ENCODE measurements around the gene KCNH1.

KCNH1 gene

GRCh38 chr1:210748796-210749195 lies 385.2 kb downstream of the KCNH1 start:
- DNase-seq, result peak in 1 of 14 donors; percentile 80

GRCh38 chr1:210747890-210748289 lies 386.1 kb downstream of the KCNH1 start:
- peak in 1 of 14 donors; percentile 10 for DNase-seq

GRCh38 chr1:210747112-210747511 lies 386.8 kb downstream of the KCNH1 start:
- peak in 1 of 14 donors; percentile 42 for DNase-seq

DNA sequence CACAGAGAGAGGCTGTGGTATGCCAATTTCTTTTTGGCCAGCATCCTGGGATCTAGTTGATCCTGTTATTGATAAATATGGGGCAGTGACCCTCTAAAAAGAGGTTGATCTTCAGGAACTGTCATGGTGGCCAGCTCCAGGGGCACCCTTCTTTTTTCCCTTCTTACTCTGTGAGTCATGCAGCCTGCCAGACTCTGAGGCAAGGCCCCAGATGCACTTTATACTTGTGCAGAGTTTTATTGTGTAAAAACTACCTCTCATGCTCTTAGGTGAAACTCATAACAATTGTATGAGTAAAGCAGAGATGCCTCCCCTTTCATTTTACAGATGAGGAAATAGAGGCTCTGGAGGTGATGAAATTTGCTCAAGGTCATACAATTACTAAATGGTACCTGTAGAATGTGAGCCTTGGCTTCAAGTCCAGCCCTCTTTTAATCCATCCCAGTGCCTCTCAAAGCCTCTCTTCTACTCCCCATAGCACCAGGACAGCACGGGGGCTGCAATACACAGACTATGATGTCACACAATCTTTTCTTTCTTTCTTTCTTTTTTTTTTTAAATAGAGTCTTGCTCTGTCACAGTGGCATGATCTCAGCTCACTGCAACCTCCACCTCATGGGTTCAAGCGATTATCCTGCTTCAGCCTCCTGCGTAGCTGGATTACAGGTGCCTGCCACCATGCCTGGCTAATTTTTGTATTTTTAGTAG lies 387.8 kb downstream of the KCNH1 start:
- no peak for DNase-seq

DNA sequence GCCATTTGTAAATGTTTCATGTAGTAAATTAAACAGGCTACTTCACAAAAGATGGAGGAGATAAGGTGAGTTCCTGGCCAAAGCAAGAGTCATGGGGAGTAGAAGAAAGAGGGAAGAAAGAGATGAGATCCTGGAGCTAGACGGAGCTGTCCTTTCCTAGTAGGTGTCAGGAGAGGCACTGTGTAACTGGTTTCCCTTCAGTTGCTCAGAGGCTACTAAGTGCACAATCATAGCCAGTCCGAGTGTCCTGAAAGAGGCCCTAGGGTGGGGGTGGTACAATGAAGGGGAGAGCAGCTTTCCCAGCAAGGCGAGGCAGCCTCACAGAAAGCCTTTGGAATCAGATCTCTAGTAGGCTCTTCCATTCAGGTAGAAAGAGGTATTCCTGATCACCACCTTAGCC lies 390.9 kb downstream of the KCNH1 start:
- DNase-seq, result no peak

DNA sequence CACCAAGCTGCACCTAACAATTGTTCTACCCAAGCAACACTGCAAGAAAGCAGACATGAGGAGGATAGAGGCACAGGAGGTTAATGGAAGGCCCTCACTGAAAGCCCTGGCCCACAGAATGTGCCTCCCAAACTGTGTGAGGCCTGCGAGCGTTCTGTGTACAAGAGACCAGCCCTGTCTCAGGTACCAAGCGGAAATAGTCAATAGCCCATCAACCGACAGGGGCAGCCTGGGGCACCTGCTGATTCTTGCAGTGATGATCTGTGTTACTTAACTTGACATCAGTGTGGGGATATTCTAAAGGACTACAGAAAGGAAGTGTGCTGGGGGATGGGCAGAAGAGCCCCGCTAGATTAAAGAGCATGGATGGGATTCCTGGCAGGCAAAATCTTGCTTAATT lies 392.4 kb downstream of the KCNH1 start:
- DNase-seq, result peak in 1 of 14 donors; percentile 7

DNA sequence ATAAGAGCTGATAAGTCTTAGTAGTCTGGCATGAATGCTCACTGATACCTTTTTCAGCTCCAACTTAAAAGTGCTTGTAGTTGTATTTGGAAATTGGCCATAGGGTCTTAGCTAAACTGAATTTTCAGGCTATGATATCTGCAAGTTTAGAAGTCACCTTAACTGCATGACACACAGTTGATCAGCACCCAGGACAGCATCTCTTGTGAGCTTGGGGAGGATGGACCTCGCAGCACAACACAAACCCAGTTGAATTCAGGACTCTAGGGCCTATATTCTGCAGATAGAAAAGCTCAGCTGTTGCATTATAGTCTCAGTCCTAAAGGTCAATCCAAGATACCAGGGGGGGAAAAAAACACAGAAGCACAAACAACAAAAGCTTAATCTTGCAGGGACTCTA lies 394.3 kb downstream of the KCNH1 start:
- no peak for DNase-seq

GRCh38 chr1:210738256-210738655 lies 395.7 kb downstream of the KCNH1 start:
- no peak for DNase-seq

- DNase-seq, result peak in 1 of 14 donors; percentile 42
Observed at GRCh38 chr1:210736713-210737112, 397.2 kb downstream of the KCNH1 start.

- DNase-seq, result no peak
Observed at GRCh38 chr1:210731597-210731996, 402.4 kb downstream of the KCNH1 start.

DNA sequence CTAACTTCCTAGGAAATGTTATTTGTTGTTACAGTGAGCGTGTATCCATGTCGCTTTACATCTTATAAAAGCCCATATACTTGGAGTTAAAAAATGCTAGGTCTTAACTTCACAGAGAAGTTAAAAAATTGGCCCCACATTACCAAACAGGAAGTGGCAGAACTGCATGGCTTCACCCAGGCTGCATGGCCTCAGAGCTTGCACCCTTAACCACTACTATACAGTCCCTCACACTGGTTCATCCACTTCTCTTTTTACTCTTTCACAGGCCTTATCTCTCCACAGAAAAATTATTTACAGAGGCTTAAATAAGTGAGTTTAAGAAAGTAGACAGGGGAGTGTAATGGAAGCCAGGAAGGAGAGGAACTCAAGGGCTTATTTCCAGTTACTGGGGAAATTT lies 402.8 kb downstream of the KCNH1 start:
- DNase-seq, result no peak

DNA sequence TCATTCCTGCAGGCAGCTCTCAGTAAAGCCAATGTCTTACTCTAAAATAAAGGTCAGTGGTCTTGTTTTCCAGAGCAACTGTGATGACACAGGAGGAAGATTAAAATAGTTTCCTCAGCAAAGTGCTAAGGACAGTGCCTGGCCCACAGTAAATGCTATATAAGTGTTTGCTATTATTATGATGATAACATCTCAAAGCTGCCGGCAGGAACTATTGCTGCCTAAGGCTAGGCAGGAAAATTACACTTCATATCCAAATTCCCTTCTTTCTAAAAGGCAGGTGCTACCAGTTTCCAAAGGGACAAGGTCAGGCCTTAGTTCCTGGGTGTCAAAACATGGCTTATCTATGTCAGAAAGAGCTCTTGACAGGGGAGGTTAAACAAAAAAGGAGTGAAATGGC lies 403.9 kb downstream of the KCNH1 start:
- DNase-seq, result no peak

DNA sequence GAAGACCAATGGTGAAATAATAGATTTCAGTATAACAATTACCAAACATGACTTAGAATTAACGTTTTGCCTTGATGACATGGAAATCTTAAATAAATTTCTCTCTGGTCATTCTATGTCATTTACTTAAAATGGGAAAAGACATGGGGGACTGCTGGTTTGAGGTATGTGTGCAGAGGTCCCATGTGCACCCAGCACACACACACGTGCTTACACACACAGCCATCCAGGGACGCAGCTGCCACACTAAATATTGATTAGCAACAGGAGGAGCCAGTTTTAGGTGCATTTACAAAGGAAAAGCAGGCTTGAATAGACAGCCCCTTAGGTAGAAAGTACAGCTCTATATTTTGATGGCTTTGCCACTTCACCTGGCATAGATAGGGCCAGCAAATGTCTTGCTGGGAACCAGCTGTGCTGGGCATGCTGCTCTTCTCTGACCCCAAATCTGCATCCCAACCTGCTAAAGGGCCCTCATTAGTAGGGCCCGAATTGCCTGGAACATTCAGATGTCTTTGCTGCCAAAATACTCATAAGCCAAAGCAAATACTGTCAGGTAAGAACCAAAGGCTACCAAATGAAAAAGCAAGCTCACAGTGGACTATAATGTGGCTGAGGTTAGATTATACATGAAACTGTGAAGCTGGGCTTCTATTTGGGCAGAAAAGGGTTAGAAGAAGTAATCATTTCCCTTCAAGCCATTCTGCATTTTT lies 405.4 kb downstream of the KCNH1 start:
- peak in 1 of 14 donors; percentile 63 for DNase-seq

- no peak for DNase-seq
Observed at GRCh38 chr1:210727709-210728108, 406.2 kb downstream of the KCNH1 start.

DNA sequence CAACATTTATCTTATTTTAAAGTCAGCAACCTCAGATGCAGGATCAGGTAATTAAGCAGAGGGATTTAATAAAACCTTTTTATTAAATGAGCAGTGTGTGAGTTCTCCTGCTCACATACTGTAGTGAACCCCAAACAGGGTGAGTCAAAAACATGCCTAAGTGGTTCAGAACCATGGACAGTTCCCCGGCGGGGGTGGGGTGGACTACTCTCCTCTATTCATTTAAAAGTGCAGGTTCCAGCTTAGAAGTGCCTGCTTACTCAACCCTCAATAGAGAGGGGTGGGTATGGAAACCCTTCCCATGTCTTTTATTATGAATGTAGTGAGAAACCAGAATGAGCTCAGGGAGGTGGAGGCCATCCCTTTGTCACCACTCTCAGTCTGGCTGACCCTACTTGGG lies 407.3 kb downstream of the KCNH1 start:
- DNase-seq, result peak in 3 of 14 donors; percentile 7 to 22 (median 17)

- DNase-seq, result no peak
Observed at GRCh38 chr1:210724768-210725167, 409.2 kb downstream of the KCNH1 start.

DNA sequence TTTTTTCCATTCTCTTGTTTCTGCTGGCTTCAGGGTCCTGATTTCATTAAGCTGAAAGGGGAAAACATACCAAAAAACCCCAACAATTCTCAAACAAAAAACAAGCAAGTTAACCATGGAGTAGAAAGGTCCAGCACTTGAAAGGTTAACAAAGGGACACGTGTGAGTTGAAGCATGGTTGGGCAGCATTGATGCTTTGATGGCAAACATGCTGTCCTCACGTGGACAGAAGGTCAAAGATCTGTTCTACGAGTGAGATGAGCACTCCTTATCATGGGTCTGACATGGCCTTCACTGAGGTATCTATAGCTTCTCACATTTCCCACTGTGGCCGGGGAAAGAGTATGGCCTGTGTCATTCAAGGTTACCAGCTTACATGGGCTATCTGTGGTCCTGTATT lies 410.3 kb downstream of the KCNH1 start:
- DNase-seq, result no peak

GRCh38 chr1:210722410-210723081 lies 411.4 kb downstream of the KCNH1 start:
- DNase-seq, result no peak

DNA sequence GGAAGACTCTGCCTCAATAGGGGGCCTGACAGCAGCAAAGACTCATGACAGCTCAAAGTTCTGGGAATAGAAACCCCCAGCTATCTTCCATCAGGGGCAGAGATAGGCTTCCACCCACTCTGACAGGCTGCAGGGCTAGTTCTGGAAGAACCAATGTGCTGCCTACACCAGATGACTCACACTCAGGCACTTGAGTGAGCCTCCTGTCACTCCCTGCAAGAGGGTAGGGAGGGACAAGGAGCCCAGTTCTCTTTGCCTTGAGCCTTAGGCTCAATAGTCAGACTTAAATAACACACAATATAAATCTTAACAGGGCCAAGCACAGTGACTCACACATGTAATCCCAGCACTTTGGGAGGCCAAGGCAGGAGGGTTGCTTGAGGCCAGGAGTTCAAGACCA lies 418.9 kb downstream of the KCNH1 start:
- no peak for DNase-seq

GRCh38 chr1:210711825-210712612 lies 421.9 kb downstream of the KCNH1 start:
- DNase-seq, result no peak

DNA sequence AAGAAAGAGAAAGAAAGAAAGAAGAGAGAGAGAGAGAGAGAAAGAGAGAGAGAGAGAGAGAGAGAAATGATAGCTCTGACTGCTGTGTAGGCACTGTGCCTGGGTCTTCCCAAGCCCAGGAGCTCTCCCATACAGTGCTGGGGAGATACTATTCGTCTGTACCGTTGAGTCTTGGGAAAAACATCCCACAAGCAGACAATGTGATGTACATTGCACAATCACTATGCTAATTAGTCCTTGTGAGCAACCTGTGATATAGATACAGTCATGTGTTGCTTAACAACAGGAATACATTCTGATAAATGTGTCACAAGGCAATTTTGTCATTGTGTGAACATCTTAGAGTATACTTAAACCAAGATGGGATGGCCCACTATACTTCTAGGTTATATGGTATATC lies 424.2 kb downstream of the KCNH1 start:
- no peak for DNase-seq
